ENCODE data around the gene TBC1D30. TPM values are rescaled to one million over a fixed set of nuclear protein-coding genes. Genes with fewer than 3 reads are reported as not detected.

The TBC1D30 gene
- total and polyA plus RNA-seq, 5 donors from 2014 or later, result 0.07 to 0.25 (median 0.12) TPM; not detected in 2

- DNase-seq (no peak), ATAC-seq (ENCODE audit: low read depth in 2 of 2) (no peak)
- no peaks in the 10 kb centered on the region for H3K9me3 ChIP-seq (ENCODE audit: control insufficient read depth in 2 of 2, low read length in 2 of 2)
- no peaks in the 10 kb centered on the region for H3K4me1 Mint-ChIP-seq
- H3K36me3 Mint-ChIP-seq, result no peaks in the 10 kb centered on the region
- H3K27me3 ChIP-seq (ENCODE audit: control insufficient read depth, insufficient read depth, low read length), result peaks cover 3% of the 10 kb centered on the region
- no peaks in the 10 kb centered on the region for H3K36me3 ChIP-seq (ENCODE audit: control insufficient read depth, insufficient read depth, low read length)
- H3K27ac ChIP-seq (ENCODE audit: insufficient read depth, low read length, poor library complexity, severe bottlenecking), result no peak overlapping the region
- no peaks in the 10 kb centered on the region for H3K4me1 ChIP-seq (ENCODE audit: control insufficient read depth, insufficient read depth, low read length, poor library complexity, severe bottlenecking)
- no peak overlapping the region for H3K4me3 ChIP-seq (ENCODE audit: low read depth, low read length)
- peaks cover 22% of the 10 kb centered on the region for H3K27me3 Mint-ChIP-seq
- H3K4me3 Mint-ChIP-seq, result no peak overlapping the region
- peaks cover 0 to 2% (median 0%) of the 10 kb centered on the region in 7 donors for H3K9me3 Mint-ChIP-seq
- no peak overlapping the region for H3K27ac Mint-ChIP-seq
Measured at GRCh38 chr12:64864319-64864718, 39.9 kb downstream of the TBC1D30 start.

GRCh38 chr12:64875186-64875585, 50.7 kb downstream of the TBC1D30 start:
- Histone ChIP-seq H3K4me3 (ENCODE audit: low read depth, low read length) (no peak overlapping the region), H3K4me1 (ENCODE audit: control insufficient read depth, insufficient read depth, low read length, poor library complexity, severe bottlenecking) (no peaks in the 10 kb centered on the region), H3K36me3 (ENCODE audit: control insufficient read depth, insufficient read depth, low read length) (no peaks in the 10 kb centered on the region), H3K27ac (ENCODE audit: insufficient read depth, low read length, poor library complexity, severe bottlenecking) (no peak overlapping the region), H3K9me3 (ENCODE audit: control insufficient read depth in 2 of 2, low read length in 2 of 2) (no peaks in the 10 kb centered on the region), H3K27me3 (ENCODE audit: control insufficient read depth, insufficient read depth, low read length) (peaks cover 2% of the 10 kb centered on the region)
- H3K4me1 Mint-ChIP-seq, result no peaks in the 10 kb centered on the region
- no peaks in the 10 kb centered on the region for H3K9me3 Mint-ChIP-seq
- no peak overlapping the region for H3K4me3 Mint-ChIP-seq
- H3K27me3 Mint-ChIP-seq, result peaks cover 5% of the 10 kb centered on the region
- no peak for ATAC-seq (ENCODE audit: low read depth in 2 of 2)
- H3K36me3 Mint-ChIP-seq, result no peaks in the 10 kb centered on the region
- DNase-seq, result no peak
- no peak overlapping the region for H3K27ac Mint-ChIP-seq

DNA sequence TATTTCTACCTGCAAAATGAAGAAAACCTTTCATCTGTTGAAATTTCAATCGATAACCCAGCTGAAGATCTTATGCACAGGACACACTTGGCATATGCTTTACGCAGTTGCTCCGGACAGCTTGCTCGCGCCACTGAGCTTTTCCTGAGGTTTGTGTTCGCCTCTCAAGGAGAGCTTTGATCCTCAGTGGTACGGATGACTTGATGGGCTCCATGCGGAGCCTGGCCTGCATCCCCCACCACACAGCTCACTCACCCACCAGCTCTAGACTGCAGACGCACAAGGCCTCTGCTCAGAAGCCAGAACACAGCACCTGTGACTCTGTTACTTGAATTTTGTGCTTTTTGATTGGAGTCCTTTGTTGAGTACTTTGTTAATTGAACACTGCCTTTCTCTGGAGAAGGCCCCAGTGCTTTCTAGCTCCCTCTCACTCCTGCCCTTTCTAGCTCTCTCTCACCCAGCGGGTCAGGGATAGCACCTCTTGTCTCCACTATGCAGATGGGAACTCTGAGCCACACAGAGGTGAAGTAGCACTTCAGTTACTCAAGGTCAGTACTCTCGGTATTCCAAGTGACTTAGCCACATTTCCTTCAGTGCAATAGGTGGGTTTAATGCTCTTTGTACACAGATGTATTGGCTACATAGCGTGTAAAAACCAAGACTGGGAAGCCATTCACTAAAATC, 52.1 kb downstream of the TBC1D30 start:
- no peaks in the 10 kb centered on the region for H3K4me1 ChIP-seq (ENCODE audit: control insufficient read depth, insufficient read depth, low read length, poor library complexity, severe bottlenecking)
- H3K27me3 Mint-ChIP-seq, result peaks cover 5% of the 10 kb centered on the region
- peak overlapping the region in 1 of 3 donors; percentile 13 for H3K27ac Mint-ChIP-seq
- H3K36me3 ChIP-seq (ENCODE audit: control insufficient read depth, insufficient read depth, low read length), result no peaks in the 10 kb centered on the region
- H3K4me3 Mint-ChIP-seq, result no peak overlapping the region
- no peaks in the 10 kb centered on the region for H3K9me3 ChIP-seq (ENCODE audit: control insufficient read depth in 2 of 2, low read length in 2 of 2)
- H3K27me3 ChIP-seq (ENCODE audit: control insufficient read depth, insufficient read depth, low read length), result peaks cover 5% of the 10 kb centered on the region
- DNase-seq (no peak), ATAC-seq (ENCODE audit: low read depth in 2 of 2) (no peak)
- H3K9me3 Mint-ChIP-seq, result no peaks in the 10 kb centered on the region
- H3K27ac ChIP-seq (ENCODE audit: insufficient read depth, low read length, poor library complexity, severe bottlenecking), result no peak overlapping the region
- H3K4me1 Mint-ChIP-seq, result no peaks in the 10 kb centered on the region
- no peak overlapping the region for H3K4me3 ChIP-seq (ENCODE audit: low read depth, low read length)
- H3K36me3 Mint-ChIP-seq, result no peaks in the 10 kb centered on the region

DNA sequence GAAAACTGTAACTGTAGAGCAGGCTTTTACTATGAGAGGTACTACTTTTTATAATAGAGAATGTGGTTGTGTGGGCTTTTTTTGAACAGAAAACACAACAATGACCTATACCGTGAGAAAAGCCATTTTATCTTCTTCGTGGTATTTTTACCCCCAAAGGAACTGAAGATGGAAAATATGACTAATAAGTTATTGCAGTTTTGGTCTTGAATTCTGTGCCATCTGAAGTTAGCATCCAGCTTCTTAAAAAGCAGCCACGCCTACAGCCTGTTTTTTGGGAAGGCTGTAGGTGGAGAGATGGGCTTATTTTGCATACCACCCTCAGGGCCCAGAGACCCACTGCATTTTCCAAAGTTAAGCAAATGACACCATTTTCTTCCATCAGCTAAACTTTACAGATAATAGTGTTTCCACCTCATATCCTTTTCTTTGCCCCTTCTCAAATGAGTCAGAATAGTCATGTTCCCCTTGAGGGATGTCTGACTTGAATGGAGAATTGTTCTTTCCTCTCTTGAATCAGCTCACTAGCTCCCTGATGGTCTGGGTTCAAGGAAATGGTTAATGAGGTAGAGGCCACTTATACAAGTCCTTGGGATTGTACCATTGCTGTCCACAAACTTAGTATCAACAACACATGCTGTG, 53.0 kb downstream of the TBC1D30 start:
- Mint-ChIP-seq H3K27me3 (peaks cover 5% of the 10 kb centered on the region), H3K4me1 (no peaks in the 10 kb centered on the region), H3K27ac (no peak overlapping the region), H3K4me3 (no peak overlapping the region), H3K36me3 (no peaks in the 10 kb centered on the region), H3K9me3 (no peaks in the 10 kb centered on the region)
- ATAC-seq (ENCODE audit: low read depth in 2 of 2) (no peak), DNase-seq (no peak)
- H3K27ac ChIP-seq (ENCODE audit: insufficient read depth, low read length, poor library complexity, severe bottlenecking), result no peak overlapping the region
- H3K4me3 ChIP-seq (ENCODE audit: low read depth, low read length), result no peak overlapping the region
- H3K27me3 ChIP-seq (ENCODE audit: control insufficient read depth, insufficient read depth, low read length), result peaks cover 5% of the 10 kb centered on the region
- no peaks in the 10 kb centered on the region for H3K9me3 ChIP-seq (ENCODE audit: control insufficient read depth in 2 of 2, low read length in 2 of 2)
- no peaks in the 10 kb centered on the region for H3K36me3 ChIP-seq (ENCODE audit: control insufficient read depth, insufficient read depth, low read length)
- no peaks in the 10 kb centered on the region for H3K4me1 ChIP-seq (ENCODE audit: control insufficient read depth, insufficient read depth, low read length, poor library complexity, severe bottlenecking)

- no peaks in the 10 kb centered on the region for H3K9me3 Mint-ChIP-seq
- H3K4me3 Mint-ChIP-seq, result no peak overlapping the region
- no peaks in the 10 kb centered on the region for H3K9me3 ChIP-seq (ENCODE audit: control insufficient read depth in 2 of 2, low read length in 2 of 2)
- no peaks in the 10 kb centered on the region for H3K4me1 Mint-ChIP-seq
- ATAC-seq (ENCODE audit: low read depth in 2 of 2), result no peak
- H3K36me3 ChIP-seq (ENCODE audit: control insufficient read depth, insufficient read depth, low read length), result no peaks in the 10 kb centered on the region
- no peaks in the 10 kb centered on the region for H3K4me1 ChIP-seq (ENCODE audit: control insufficient read depth, insufficient read depth, low read length, poor library complexity, severe bottlenecking)
- H3K4me3 ChIP-seq (ENCODE audit: low read depth, low read length), result no peak overlapping the region
- peaks cover 7% of the 10 kb centered on the region for H3K27me3 ChIP-seq (ENCODE audit: control insufficient read depth, insufficient read depth, low read length)
- DNase-seq, result no peak
- no peaks in the 10 kb centered on the region for H3K36me3 Mint-ChIP-seq
- no peak overlapping the region for H3K27ac ChIP-seq (ENCODE audit: insufficient read depth, low read length, poor library complexity, severe bottlenecking)
- no peaks in the 10 kb centered on the region for H3K27me3 Mint-ChIP-seq
- no peak overlapping the region for H3K27ac Mint-ChIP-seq
Measured at GRCh38 chr12:64882687-64883086, 58.2 kb downstream of the TBC1D30 start.

DNA sequence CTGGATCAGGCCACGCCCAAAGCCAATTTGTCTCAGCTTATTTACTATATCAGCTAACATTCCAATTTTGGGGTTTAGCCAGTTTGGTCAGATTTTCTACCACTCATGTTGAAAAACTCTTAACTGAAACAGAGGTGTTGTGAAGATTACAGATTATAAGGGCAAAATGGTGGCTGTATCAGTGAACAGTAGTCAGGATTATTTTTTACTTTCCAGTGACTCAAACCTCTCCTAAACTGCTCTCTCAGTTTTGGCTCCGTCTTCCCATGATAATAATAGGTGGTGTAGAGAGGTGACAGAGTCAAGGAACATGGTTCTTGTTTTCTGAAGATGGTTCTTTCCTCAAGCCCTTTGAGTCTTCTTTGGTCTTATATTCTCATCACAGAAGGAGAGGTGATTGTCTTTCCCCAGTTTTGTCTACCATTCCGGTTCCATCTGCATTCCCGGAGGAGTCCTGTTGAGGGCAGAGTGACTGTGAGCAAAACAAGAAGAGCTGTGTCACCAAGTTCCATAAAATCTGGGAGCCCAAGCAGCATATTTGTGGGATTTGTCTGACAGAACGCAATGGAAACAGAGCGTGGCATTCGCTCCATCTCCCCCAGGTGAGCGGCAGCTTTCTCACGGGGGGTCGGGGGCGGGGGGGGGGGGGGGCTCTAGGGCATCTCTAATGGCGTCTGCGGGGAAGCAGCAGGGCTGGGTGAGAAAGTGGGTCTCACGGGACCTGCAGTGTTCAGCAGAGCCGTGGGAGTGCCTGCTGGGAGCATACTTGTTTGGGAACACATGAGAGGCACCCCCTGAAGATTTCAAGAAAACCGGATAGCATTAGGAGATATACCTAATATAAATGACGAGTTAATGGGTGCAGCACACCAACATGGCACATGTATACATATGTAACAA, 59.1 kb downstream of the TBC1D30 start:
- peaks cover 7% of the 10 kb centered on the region for H3K27me3 ChIP-seq (ENCODE audit: control insufficient read depth, insufficient read depth, low read length)
- no peaks in the 10 kb centered on the region for H3K36me3 ChIP-seq (ENCODE audit: control insufficient read depth, insufficient read depth, low read length)
- Mint-ChIP-seq H3K4me1 (no peaks in the 10 kb centered on the region), H3K4me3 (no peak overlapping the region), H3K27me3 (no peaks in the 10 kb centered on the region), H3K27ac (no peak overlapping the region), H3K36me3 (no peaks in the 10 kb centered on the region), H3K9me3 (no peaks in the 10 kb centered on the region)
- no peak overlapping the region for H3K4me3 ChIP-seq (ENCODE audit: low read depth, low read length)
- H3K4me1 ChIP-seq (ENCODE audit: control insufficient read depth, insufficient read depth, low read length, poor library complexity, severe bottlenecking), result no peaks in the 10 kb centered on the region
- ATAC-seq (ENCODE audit: low read depth in 2 of 2), result no peak
- no peaks in the 10 kb centered on the region for H3K9me3 ChIP-seq (ENCODE audit: control insufficient read depth in 2 of 2, low read length in 2 of 2)
- no peak overlapping the region for H3K27ac ChIP-seq (ENCODE audit: insufficient read depth, low read length, poor library complexity, severe bottlenecking)
- no peak for DNase-seq

- H3K4me1 ChIP-seq (ENCODE audit: control insufficient read depth, insufficient read depth, low read length, poor library complexity, severe bottlenecking), result no peaks in the 10 kb centered on the region
- Mint-ChIP-seq H3K9me3 (no peaks in the 10 kb centered on the region), H3K27ac (no peak overlapping the region), H3K27me3 (peaks cover 5% of the 10 kb centered on the region), H3K4me1 (no peaks in the 10 kb centered on the region), H3K36me3 (no peaks in the 10 kb centered on the region), H3K4me3 (no peak overlapping the region)
- no peaks in the 10 kb centered on the region for H3K9me3 ChIP-seq (ENCODE audit: control insufficient read depth in 2 of 2, low read length in 2 of 2)
- H3K27ac ChIP-seq (ENCODE audit: insufficient read depth, low read length, poor library complexity, severe bottlenecking), result no peak overlapping the region
- H3K4me3 ChIP-seq (ENCODE audit: low read depth, low read length), result no peak overlapping the region
- no peak for DNase-seq
- H3K36me3 ChIP-seq (ENCODE audit: control insufficient read depth, insufficient read depth, low read length), result no peaks in the 10 kb centered on the region
- no peak for ATAC-seq (ENCODE audit: low read depth in 2 of 2)
- peaks cover 7% of the 10 kb centered on the region for H3K27me3 ChIP-seq (ENCODE audit: control insufficient read depth, insufficient read depth, low read length)
Measured at GRCh38 chr12:64884164-64884542, 59.7 kb downstream of the TBC1D30 start.
